Right kidney (tissue), 1 donor: ENCODE measurements around the gene MAB21L4.
"Not testable (repeated sequence)": the region's sequence is repeated elsewhere in the genome, so short reads cannot be mapped to it uniquely, and the experiment has no call there.

Source experiments
- DNase-seq: peaks from one replicate; pipeline ENCODE4 v3.0.0-alpha.2; 2016

Gene MAB21L4

GRCh38 chr2:240858871-240859270 lies 37.1 kb downstream of the MAB21L4 start:
- DNase-seq, result no peak

DNA sequence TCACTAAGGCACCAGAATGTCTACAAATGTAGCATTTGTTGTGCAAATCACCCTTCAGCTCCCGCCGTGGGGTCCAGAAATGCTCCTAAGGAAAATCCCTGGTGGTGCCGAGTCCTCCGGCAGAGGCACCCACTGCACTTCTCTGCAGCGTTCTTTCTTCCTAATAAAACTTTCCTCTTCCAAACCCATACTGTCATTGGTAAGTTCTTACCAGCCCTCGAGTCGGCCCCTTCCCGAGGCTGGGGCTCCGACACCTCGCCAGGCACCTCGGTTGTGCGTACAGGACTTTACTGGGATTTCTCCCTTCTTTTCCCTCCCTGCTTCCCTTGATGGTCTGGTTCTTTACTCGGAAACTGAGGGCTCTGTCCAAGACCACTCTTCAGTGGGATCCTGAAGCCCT lies 37.6 kb downstream of the MAB21L4 start:
- no peak for DNase-seq

- DNase-seq, result no peak
These were observed 38.6 kb downstream of the MAB21L4 start for GRCh38 chr2:240857039-240858008.

GRCh38 chr2:240856151-240856980 lies 39.6 kb downstream of the MAB21L4 start:
- DNase-seq, result no peak

DNA sequence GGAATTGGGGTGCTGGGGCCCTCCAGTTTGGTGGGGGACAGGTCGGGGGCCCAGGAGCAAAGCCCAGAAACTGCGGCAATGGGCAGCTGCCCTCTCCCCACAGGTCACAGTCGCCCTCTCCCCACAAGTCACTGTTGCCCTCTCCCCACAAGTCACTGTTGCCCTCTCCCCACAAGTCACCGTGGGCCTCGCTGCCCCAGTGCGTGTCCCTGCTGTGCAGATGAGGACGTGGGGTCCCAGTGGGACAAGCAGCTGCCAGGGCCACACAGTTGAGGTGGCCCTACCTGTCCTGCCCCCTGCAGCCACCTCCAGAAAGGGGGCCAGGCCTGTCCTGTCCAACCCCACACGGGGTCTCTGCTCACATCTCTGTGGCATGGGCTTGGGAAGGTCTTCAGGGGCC lies 40.3 kb downstream of the MAB21L4 start:
- no peak for DNase-seq

DNA sequence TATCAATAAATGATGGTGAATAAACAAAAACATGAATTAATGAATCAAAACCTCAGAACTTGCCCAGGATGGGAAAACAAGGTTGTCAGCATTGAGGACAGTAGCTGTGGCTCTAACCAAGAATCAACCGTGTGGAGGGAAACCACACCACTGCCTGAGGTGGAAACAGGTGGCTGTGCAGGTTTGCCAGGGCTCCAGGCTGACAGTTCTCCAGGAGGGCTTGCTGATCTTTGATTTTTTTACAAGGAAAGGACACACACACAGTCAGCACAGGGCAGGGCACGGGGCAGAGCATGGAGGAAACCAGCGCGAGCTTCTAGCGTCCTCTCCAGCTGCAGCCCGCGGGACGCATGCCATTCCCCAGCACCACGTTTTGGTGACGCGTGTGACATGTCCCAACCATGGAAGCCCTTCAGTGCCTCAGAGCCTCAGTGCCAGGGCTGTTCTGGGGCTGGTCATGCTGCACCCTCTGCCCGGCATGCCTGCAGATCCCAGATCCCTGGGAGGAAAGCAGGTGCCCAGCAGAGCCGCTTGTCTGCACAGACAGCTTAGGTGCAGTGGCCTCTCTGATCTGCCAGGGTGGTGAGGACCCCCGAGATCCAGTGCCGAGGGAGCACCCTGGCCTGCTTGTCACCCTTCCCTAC lies 43.2 kb downstream of the MAB21L4 start:
- no peak for DNase-seq

DNA sequence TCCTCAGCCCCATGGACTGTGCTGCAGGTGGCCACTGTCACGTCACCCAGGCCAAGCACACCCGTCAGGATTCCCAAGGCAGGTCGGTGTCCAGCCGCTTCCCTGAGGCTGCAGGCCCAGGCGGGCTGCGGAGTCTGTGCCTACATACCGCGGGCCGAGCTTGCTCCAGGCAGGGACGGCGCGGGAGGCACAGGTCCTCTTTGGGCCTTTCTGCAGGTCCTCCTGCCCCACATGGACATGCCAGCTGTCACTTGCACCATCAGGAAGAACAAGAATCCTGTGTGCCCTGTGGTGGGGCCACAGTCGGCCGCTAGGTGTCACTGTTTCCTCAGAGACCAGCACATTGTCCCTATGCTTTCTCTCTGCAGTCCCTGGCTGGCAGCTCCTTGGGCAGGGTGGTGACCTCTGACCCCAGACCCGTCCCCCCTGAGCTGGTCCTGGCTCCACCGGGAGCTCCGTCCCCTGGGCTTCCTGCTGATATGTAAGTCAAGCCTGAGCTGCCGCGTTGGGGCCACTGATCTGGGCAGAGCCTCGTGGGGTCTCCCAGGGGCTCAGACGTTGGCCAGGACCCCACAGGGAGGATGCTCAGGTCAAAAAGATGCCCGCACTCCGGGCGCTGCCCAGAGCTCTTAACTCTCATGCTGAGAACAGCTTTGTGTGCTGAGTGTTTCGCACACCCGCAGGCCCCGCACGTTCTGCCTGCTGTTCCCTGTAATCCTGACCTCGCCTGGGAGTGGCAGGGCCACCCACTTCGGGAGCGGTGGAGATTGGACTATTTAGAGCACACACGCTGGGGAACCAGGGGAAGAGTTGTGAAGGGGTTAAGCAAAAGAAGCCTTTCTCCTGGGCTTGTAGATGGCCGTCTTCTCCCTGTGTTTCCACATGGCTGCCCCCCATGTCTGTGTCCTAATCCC lies 44.6 kb downstream of the MAB21L4 start:
- peak; percentile 70 for DNase-seq

DNA sequence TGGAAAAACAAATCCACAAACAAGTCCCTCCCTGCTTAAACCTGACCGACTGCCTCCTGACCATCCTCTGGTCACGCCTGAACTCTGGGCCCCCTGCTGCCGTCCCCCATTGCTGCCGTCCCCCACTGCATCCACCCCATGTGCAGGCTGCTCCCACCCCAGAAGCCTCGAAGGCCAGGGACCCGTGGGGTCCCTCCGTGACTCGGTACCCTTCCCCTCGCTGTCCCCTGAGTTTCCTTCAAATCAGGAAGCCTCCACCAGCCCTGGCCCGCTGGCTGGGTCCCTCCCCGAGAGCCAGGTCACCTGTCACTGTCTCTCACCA lies 45.2 kb downstream of the MAB21L4 start:
- no peak for DNase-seq

GRCh38 chr2:240850026-240850425 lies 45.9 kb downstream of the MAB21L4 start:
- DNase-seq, result no peak

GRCh38 chr2:240848900-240849680 lies 46.9 kb downstream of the MAB21L4 start:
- DNase-seq, result no peak

- no peak for DNase-seq
These were observed 48.1 kb downstream of the MAB21L4 start for GRCh38 chr2:240847817-240848216.

DNA sequence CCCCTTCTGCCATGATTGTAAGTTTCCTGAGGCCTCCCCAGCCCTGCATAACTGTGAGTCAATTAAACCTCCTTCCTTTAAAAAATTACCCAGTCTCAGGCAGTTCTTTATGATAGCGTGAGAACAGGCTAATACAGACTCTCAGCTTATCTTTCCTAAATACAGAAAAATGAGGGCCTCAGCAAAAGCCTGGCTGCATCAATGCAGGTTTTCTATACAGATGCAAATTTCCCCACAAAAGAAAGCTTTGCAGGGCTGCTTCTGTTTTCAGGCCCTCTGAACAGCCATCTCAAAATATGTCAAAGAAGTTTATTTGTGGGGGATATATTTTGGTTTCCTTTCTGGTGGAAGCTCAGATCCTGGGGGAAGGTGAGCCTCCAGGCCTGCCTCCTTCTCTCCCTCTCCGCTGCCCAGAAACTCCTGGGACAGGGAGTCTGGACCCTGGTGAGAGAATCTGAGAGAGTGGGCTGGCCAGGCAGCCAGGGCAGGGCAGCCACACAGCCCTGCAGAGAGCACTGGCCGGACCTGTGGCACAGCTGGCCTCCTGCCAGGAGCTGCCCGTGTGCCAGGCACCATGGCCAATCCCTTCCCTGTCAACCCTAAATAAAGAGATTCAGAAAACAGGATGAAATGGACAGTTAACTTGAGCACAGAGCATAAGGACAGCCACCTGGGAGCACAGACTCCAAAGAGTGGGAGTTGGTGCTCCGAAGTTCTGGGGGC lies 48.9 kb downstream of the MAB21L4 start:
- no peak for DNase-seq

- not testable (repeated sequence) for DNase-seq
These were observed 49.6 kb downstream of the MAB21L4 start for GRCh38 chr2:240846309-240846708.

GRCh38 chr2:240840435-240841060 lies 55.4 kb downstream of the MAB21L4 start:
- DNase-seq, result peak; percentile 49

DNA sequence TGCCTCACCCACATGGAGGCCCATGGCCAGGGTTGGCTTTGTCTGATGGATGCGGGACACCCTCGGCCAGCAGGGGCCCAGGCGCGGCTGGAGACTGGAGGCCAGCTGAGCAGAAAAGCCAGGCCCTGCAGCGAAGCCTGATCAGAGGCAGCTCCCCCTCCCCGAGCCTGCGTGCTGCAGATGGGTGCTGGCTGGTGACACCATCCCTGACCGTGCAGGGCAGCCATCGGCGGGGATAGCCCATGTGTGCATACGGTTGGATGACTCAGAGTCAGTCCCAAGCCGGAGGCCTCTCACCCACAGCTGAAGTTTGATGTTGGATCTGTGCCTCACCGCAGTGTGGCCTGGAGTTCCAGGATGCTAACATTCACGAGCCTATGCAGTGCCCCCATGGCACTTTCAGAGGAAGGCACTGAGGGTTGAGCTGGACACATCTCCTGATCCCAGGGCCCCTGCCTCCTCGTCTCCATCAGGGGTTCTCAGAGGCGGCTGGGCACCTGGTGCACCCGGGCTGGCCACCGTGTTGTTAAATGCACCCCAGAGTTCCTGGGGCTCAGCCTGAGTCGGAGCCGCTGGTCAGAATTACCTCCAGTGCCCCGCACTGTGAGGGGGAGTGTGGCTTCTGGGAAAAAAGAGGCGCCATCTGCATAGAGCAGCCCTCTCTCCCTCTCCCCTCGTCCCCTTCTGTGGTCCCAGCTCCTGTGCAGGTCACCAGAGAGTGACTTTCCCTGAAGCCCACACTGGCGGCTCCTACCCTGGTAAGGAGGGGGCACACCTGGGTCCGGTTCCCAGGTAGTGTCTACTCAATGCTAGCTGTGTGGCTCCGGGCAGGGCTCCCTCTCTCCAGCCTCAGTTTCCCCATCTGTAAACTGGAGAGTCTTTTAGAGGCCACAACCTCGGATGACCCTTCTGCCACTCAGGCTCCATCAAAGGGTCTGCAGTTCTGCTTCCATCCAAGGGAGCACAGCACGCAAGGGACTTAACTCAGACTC lies 56.5 kb downstream of the MAB21L4 start:
- no peak for DNase-seq

GRCh38 chr2:240837621-240838020 lies 58.3 kb downstream of the MAB21L4 start:
- DNase-seq, result no peak

DNA sequence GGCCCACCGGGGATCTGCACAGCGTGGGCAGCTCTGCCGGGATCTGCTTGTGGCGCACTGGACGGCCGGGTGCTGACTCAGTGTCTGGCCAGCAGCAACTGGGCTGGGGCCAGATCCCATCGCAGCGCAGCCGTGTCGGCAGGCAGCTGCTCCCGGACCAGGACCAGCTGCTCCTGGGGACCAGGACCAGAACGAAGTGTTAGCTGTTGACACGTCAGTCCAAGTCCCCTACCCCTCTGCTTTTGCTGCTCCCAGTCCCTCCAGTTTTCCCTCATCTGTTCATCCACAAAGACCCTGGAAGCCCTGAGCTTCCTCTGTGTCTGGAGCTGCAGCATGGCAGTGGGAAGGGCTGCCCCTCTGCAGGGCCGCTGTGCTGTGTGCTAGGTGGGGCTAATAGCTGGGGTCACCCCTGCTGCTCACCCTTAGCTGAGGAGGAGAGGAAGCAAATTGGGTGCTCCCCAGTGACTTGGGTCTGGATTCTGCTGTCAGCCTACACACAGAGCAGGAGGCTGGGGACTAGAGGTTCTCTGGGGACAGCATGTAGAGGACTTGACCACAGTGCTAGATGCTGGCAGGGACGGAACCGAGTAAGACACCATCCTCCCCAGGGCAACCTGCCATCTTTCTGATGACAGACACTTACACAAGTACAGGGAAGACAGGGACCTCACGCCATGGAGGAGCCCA lies 59.0 kb downstream of the MAB21L4 start:
- no peak for DNase-seq
